K562 (cell line): Measurements from ENCODE around the gene JPH3. TPM values are rescaled to one million over a fixed set of nuclear protein-coding genes. Genes with fewer than 3 reads are reported as not detected.

Experiments used
- polyA plus RNA-seq, 8 experiments: library from polyadenylated mRNA; depleted of rRNA in 4 of 8; stranded (reverse) in 5 of 8; unstranded in 3 of 8; fragments of >200 nt; fragmentation: Nextera tagmentation in 2 of 8; fragmentation: Illumina TruSeq in 1 of 8; extraction: Ambion mirVana in 2 of 8; extraction: Trizol in 1 of 8; gene quantifications; 2 replicates each; pipeline versions ENCODE4 v1.2.1 to v1.2.3, GENCODE V29; 2011 to 2014; ENCODE audit warnings: inconsistent platforms in 1 of 8, missing spikeins in 1 of 8
- total RNA-seq, 7 experiments: library from RNA; depleted of rRNA in 6 of 7; stranded (reverse); fragments of >200 nt in 6 of 7; fragmentation: Illumina TruSeq in 2 of 7; extraction: Trizol in 2 of 7; gene quantifications; 2 replicates each; pipeline versions ENCODE4 v1.2.1 to v1.2.3, GENCODE V29; 2011 to 2021; ENCODE audit warnings: low replicate concordance in 1 of 7
- TF ChIP-seq, protein P1 (sequence below): fragments of 450-650 bp; IDR thresholded peaks from 2 replicates; pipeline ENCODE4 v1.6.1; 2016; ENCODE audit warnings: mild to moderate bottlenecking, moderate library complexity

JPH3 gene
- total and polyA plus RNA-seq, 9 of the 15 experiments (the other 6 are each of a cell fraction or from before 2014, with no cell fraction given), result 0.01 TPM; not detected in 8

DNA sequence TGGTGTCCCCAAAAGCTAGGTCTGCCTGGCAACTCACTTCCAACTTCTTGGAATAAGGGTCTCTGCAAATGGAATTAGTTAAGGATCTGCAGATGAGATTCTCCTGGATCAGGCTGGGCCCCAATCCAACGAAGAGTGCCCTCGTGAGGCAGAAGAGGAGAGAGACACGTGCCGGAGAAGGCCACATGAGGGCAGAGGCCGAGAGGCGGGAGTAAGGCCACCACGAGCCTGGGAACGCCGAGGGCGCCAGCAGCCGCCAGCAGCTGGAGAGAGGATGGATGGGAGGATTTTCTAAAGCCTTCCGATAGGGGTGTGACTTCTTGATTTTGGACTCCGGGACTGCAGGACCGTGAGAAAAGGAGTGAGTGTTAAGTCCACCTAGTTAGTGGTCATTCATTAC lies 76.3 kb downstream of the JPH3 start (continued):
- TF ChIP-seq, protein P1, sequence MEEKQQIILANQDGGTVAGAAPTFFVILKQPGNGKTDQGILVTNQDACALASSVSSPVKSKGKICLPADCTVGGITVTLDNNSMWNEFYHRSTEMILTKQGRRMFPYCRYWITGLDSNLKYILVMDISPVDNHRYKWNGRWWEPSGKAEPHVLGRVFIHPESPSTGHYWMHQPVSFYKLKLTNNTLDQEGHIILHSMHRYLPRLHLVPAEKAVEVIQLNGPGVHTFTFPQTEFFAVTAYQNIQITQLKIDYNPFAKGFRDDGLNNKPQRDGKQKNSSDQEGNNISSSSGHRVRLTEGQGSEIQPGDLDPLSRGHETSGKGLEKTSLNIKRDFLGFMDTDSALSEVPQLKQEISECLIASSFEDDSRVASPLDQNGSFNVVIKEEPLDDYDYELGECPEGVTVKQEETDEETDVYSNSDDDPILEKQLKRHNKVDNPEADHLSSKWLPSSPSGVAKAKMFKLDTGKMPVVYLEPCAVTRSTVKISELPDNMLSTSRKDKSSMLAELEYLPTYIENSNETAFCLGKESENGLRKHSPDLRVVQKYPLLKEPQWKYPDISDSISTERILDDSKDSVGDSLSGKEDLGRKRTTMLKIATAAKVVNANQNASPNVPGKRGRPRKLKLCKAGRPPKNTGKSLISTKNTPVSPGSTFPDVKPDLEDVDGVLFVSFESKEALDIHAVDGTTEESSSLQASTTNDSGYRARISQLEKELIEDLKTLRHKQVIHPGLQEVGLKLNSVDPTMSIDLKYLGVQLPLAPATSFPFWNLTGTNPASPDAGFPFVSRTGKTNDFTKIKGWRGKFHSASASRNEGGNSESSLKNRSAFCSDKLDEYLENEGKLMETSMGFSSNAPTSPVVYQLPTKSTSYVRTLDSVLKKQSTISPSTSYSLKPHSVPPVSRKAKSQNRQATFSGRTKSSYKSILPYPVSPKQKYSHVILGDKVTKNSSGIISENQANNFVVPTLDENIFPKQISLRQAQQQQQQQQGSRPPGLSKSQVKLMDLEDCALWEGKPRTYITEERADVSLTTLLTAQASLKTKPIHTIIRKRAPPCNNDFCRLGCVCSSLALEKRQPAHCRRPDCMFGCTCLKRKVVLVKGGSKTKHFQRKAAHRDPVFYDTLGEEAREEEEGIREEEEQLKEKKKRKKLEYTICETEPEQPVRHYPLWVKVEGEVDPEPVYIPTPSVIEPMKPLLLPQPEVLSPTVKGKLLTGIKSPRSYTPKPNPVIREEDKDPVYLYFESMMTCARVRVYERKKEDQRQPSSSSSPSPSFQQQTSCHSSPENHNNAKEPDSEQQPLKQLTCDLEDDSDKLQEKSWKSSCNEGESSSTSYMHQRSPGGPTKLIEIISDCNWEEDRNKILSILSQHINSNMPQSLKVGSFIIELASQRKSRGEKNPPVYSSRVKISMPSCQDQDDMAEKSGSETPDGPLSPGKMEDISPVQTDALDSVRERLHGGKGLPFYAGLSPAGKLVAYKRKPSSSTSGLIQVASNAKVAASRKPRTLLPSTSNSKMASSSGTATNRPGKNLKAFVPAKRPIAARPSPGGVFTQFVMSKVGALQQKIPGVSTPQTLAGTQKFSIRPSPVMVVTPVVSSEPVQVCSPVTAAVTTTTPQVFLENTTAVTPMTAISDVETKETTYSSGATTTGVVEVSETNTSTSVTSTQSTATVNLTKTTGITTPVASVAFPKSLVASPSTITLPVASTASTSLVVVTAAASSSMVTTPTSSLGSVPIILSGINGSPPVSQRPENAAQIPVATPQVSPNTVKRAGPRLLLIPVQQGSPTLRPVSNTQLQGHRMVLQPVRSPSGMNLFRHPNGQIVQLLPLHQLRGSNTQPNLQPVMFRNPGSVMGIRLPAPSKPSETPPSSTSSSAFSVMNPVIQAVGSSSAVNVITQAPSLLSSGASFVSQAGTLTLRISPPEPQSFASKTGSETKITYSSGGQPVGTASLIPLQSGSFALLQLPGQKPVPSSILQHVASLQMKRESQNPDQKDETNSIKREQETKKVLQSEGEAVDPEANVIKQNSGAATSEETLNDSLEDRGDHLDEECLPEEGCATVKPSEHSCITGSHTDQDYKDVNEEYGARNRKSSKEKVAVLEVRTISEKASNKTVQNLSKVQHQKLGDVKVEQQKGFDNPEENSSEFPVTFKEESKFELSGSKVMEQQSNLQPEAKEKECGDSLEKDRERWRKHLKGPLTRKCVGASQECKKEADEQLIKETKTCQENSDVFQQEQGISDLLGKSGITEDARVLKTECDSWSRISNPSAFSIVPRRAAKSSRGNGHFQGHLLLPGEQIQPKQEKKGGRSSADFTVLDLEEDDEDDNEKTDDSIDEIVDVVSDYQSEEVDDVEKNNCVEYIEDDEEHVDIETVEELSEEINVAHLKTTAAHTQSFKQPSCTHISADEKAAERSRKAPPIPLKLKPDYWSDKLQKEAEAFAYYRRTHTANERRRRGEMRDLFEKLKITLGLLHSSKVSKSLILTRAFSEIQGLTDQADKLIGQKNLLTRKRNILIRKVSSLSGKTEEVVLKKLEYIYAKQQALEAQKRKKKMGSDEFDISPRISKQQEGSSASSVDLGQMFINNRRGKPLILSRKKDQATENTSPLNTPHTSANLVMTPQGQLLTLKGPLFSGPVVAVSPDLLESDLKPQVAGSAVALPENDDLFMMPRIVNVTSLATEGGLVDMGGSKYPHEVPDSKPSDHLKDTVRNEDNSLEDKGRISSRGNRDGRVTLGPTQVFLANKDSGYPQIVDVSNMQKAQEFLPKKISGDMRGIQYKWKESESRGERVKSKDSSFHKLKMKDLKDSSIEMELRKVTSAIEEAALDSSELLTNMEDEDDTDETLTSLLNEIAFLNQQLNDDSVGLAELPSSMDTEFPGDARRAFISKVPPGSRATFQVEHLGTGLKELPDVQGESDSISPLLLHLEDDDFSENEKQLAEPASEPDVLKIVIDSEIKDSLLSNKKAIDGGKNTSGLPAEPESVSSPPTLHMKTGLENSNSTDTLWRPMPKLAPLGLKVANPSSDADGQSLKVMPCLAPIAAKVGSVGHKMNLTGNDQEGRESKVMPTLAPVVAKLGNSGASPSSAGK, result peak; percentile 59; the same call in 1 of the 2 replicates
- TF ChIP-seq, all 486 proteins: peak for 6
